ENCODE results near the gene MRO. TPM values are rescaled to one million over a fixed set of nuclear protein-coding genes. Genes with fewer than 3 reads are reported as not detected.

MRO gene
- total RNA-seq, 1 donor from 2014 or later, result 0.75 TPM

Other genes starting within 250 kb of the MRO start
- gene ME2, start 59.1 kb upstream of the MRO start, total RNA-seq, result 39.0 TPM
- gene ELAC1, start 148.0 kb upstream of the MRO start, total RNA-seq, result 8.1 TPM
- 108 TPM for gene SMAD4, start 210.2 kb upstream of the MRO start, total RNA-seq

Data from mucosa of gallbladder (tissue), 1 donor.